HEK293 (cell line): ENCODE measurements around the gene THSD4.

Experiments
- CTCF ChIA-PET: fragments of 350-600 bp; formaldehyde crosslinking; extraction: SDS; loops from one replicate; lab custom pipeline; 2021; ENCODE audit warnings: antibody characterized with exemption; lab: Yijun Ruan, JAX
- POLR2A ChIA-PET: fragments of 300-600 bp; formaldehyde crosslinking; extraction: SDS; loops from one replicate; lab custom pipeline; 2020; ENCODE audit warnings: antibody characterized with exemption, inconsistent platforms; lab: Yijun Ruan, JAX
- H3K27ac ChIP-seq: fragments of 200-500 bp; sonication (Bioruptor generic); 2 replicates; pipeline ENCODE4 v1.5.1; 2014; ENCODE audit warnings: low read depth, low read length, control low read depth, inconsistent platforms; ENCODE audit errors: extremely low read depth
- H3K36me3 ChIP-seq, 2 experiments: fragments of 200-500 bp in 1 of 2; sonication (Bioruptor generic) in 1 of 2; 1 replicate in 1 of 2; 2 replicates in 1 of 2; pipeline ENCODE4 v1.5.1; 2014 to 2017; ENCODE audit warnings: inconsistent platforms in 2 of 2, low read length in 2 of 2; ENCODE audit not compliant: control insufficient read depth in 2 of 2, insufficient read depth in 1 of 2
- H3K4me1 ChIP-seq: fragments of 200-500 bp; sonication (Bioruptor generic); 2 replicates; pipeline ENCODE4 v1.5.1; 2014; ENCODE audit warnings: mild to moderate bottlenecking, low read length, inconsistent platforms; ENCODE audit not compliant: control insufficient read depth, insufficient read depth
- H3K4me3 ChIP-seq: 2 replicates; pipeline ENCODE4 v1.5.1; 2011; ENCODE audit warnings: low read depth, mild to moderate bottlenecking, control low read depth, low read length, moderate library complexity
- H3K9me3 ChIP-seq: fragments of 200-500 bp; sonication (Bioruptor generic); 2 replicates; pipeline ENCODE4 v1.5.1; 2014; ENCODE audit warnings: low read depth, low read length, inconsistent platforms; ENCODE audit not compliant: control insufficient read depth, insufficient read depth
- ATF2 ChIP-seq: fragments of 450-650 bp; formaldehyde crosslinking; IDR thresholded peaks from 2 replicates; pipeline ENCODE4 v1.5.1; 2016; ENCODE audit warnings: missing biosample characterization, missing genetic modification characterization, low read depth
- BCL11B ChIP-seq: fragments of 450-650 bp; formaldehyde crosslinking; IDR thresholded peaks from 2 replicates; pipeline ENCODE4 v1.5.1; 2016; ENCODE audit warnings: low read depth, missing biosample characterization, missing genetic modification characterization
- GLI4 ChIP-seq: fragments of 450-650 bp; formaldehyde crosslinking; IDR thresholded peaks from 2 replicates; pipeline ENCODE4 v1.5.1; 2016; ENCODE audit warnings: missing biosample characterization, missing genetic modification characterization
- HOXD13 ChIP-seq: sonication (generic); formaldehyde crosslinking; IDR thresholded peaks from 2 replicates; pipeline ENCODE4 v1.8.0; 2022; ENCODE audit warnings: missing genetic modification reagents, borderline replicate concordance
- ZFP37 ChIP-seq: fragments of 450-650 bp; formaldehyde crosslinking; IDR thresholded peaks from 2 replicates; pipeline ENCODE4 v1.5.1; 2016; ENCODE audit warnings: missing biosample characterization, missing genetic modification characterization
- ZNF114 ChIP-seq: fragments of 450-650 bp; formaldehyde crosslinking; IDR thresholded peaks from 2 replicates; pipeline ENCODE4 v1.5.0; 2017; ENCODE audit warnings: missing biosample characterization, missing genetic modification characterization
- ZNF140 ChIP-seq: fragments of 450-650 bp; formaldehyde crosslinking; IDR thresholded peaks from 2 replicates; pipeline ENCODE4 v1.5.1; 2016; ENCODE audit warnings: missing biosample characterization, missing genetic modification characterization
- ZNF223 ChIP-seq: fragments of 450-650 bp; formaldehyde crosslinking; IDR thresholded peaks from 2 replicates; pipeline ENCODE4 v1.5.1; 2016; ENCODE audit warnings: missing biosample characterization, missing genetic modification characterization
- ZNF23 ChIP-seq: fragments of 450-650 bp; formaldehyde crosslinking; IDR thresholded peaks from 2 replicates; pipeline ENCODE4 v1.5.1; 2016; ENCODE audit warnings: missing biosample characterization, missing genetic modification characterization, borderline replicate concordance
- ZNF558 ChIP-seq: fragments of 450-650 bp; formaldehyde crosslinking; IDR thresholded peaks from 2 replicates; pipeline ENCODE4 v1.5.1; 2016; ENCODE audit warnings: missing biosample characterization, missing genetic modification characterization
- ZNF621 ChIP-seq: fragments of 450-650 bp; formaldehyde crosslinking; IDR thresholded peaks from 2 replicates; pipeline ENCODE4 v1.5.1; 2017; ENCODE audit warnings: missing biosample characterization, missing genetic modification characterization
- ZNF658 ChIP-seq: fragments of 450-650 bp; formaldehyde crosslinking; IDR thresholded peaks from 2 replicates; pipeline ENCODE4; 2016; ENCODE audit warnings: missing biosample characterization, missing genetic modification characterization
- ZNF664 ChIP-seq: fragments of 450-650 bp; formaldehyde crosslinking; IDR thresholded peaks from 2 replicates; pipeline ENCODE4 v1.5.1; 2016; ENCODE audit warnings: missing biosample characterization, missing genetic modification characterization
- ZNF76 ChIP-seq: fragments of 450-650 bp; formaldehyde crosslinking; IDR thresholded peaks from 2 replicates; pipeline ENCODE4; 2016; ENCODE audit warnings: low read depth, missing biosample characterization, missing genetic modification characterization, borderline replicate concordance
- ZNF777 ChIP-seq: fragments of 450-650 bp; formaldehyde crosslinking; IDR thresholded peaks from 2 replicates; pipeline ENCODE4 v1.5.1; 2017; ENCODE audit warnings: missing biosample characterization, missing genetic modification characterization, borderline replicate concordance
- TF ChIP-seq, protein P1 (sequence below): fragments of 450-650 bp; formaldehyde crosslinking; IDR thresholded peaks from 2 replicates; pipeline ENCODE4 v1.5.1; 2017; ENCODE audit warnings: missing biosample characterization, mild to moderate bottlenecking, missing genetic modification characterization, moderate library complexity
- TF ChIP-seq, protein P2 (sequence below): fragments of 450-650 bp; formaldehyde crosslinking; IDR thresholded peaks from 2 replicates; pipeline ENCODE4 v1.5.1; 2016; ENCODE audit warnings: missing biosample characterization, missing genetic modification characterization
- TF ChIP-seq, protein P3 (sequence below): fragments of 450-650 bp; formaldehyde crosslinking; IDR thresholded peaks from 2 replicates; pipeline ENCODE4 v1.5.1; 2016; ENCODE audit warnings: missing biosample characterization, missing genetic modification characterization
- TF ChIP-seq, protein P4 (sequence below): fragments of 450-650 bp; formaldehyde crosslinking; IDR thresholded peaks from 2 replicates; pipeline ENCODE4 v1.5.1; 2016; ENCODE audit warnings: missing biosample characterization, missing genetic modification characterization

THSD4 gene

GRCh38 chr15:71282076-71282475 lies 166.8 kb downstream of the THSD4 start:
- Histone ChIP-seq H3K9me3 (no peaks in the 10 kb centered on the region), H3K36me3 (no peaks in the 10 kb centered on the region), H3K27ac (no peak overlapping the region), H3K4me1 (peaks cover 24% of the 10 kb centered on the region), H3K4me3 (no peak overlapping the region)
- ChIA-PET CTCF (interaction anchor here (0.7 to 1.1 kb wide), 2 partner anchors 42 to 290 kb away, joined by 3 to 4 read pairs; no protein-coding TSS in a partner anchor), POLR2A (interaction anchor here (0.5 kb wide), 1 partner anchor 64 kb away, joined by 3 read pairs; no protein-coding TSS in a partner anchor)
- TF ChIP-seq ZNF140 (no peak), ZNF664 (tag by site-specific recombination) (peak; percentile 30; the same call in 1 of the 2 replicates)

DNA sequence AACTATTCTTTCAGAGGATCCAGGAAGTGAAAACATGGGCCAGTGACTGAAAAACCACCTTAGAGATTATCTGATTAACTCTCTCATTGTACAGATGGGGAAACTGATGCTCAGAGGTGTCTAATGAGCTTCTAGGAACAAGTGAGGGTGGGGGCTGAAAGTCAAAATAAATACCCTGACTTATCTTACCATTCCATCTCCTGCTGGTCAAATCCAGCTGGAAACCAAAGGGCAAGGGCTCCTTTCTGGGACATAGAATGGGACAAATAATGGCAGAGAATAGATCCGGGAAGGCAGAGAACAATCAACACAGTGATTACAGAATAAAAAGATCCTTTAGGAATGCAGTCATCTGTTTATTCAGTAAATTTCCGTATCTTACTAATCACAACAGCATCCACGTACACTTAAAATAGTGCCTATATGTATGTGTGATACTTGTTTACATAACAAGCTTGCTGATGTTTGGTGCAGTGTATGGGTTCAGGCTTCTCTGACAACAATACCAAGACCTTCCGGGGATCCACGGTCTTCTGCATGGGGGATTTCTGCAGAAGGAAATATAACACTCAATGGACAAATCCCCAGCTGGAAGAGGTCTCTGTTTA lies 173.2 kb downstream of the THSD4 start:
- ChIA-PET CTCF (interaction anchor here (0.6 to 1.0 kb wide), 2 partner anchors 123 to 566 kb away, joined by 3 to 4 read pairs; no protein-coding TSS in a partner anchor), POLR2A (no interaction called here)
- no peaks in the 10 kb centered on the region for H3K36me3 ChIP-seq
- peaks cover 2% of the 10 kb centered on the region; the same call in 1 of the 2 replicates for H3K4me1 ChIP-seq
- no peak for TF ChIP-seq ZFP37 (tag by site-specific recombination)
- TF ChIP-seq ZNF558 (tag by site-specific recombination), result no peak
- TF ChIP-seq ATF2 (tag by site-specific recombination), result no peak
- no peak for TF ChIP-seq ZNF777 (tag by site-specific recombination)
- no peak for TF ChIP-seq ZNF223 (tag by site-specific recombination)
- TF ChIP-seq HOXD13 (CRISPR knock-in tag), result no peak
- TF ChIP-seq ZNF621, result no peak
- no peak for TF ChIP-seq ZNF23 (tag by site-specific recombination)
- no peak for TF ChIP-seq ZNF658 (tag by site-specific recombination)
- TF ChIP-seq ZNF114 (tag by site-specific recombination), result no peak
- TF ChIP-seq, protein P1, sequence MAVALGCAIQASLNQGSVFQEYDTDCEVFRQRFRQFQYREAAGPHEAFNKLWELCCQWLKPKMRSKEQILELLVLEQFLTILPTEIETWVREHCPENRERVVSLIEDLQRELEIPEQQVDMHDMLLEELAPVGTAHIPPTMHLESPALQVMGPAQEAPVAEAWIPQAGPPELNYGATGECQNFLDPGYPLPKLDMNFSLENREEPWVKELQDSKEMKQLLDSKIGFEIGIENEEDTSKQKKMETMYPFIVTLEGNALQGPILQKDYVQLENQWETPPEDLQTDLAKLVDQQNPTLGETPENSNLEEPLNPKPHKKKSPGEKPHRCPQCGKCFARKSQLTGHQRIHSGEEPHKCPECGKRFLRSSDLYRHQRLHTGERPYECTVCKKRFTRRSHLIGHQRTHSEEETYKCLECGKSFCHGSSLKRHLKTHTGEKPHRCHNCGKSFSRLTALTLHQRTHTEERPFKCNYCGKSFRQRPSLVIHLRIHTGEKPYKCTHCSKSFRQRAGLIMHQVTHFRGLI (tag by site-specific recombination), result no peak
- TF ChIP-seq, protein P2, sequence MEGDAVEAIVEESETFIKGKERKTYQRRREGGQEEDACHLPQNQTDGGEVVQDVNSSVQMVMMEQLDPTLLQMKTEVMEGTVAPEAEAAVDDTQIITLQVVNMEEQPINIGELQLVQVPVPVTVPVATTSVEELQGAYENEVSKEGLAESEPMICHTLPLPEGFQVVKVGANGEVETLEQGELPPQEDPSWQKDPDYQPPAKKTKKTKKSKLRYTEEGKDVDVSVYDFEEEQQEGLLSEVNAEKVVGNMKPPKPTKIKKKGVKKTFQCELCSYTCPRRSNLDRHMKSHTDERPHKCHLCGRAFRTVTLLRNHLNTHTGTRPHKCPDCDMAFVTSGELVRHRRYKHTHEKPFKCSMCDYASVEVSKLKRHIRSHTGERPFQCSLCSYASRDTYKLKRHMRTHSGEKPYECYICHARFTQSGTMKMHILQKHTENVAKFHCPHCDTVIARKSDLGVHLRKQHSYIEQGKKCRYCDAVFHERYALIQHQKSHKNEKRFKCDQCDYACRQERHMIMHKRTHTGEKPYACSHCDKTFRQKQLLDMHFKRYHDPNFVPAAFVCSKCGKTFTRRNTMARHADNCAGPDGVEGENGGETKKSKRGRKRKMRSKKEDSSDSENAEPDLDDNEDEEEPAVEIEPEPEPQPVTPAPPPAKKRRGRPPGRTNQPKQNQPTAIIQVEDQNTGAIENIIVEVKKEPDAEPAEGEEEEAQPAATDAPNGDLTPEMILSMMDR (tag by site-specific recombination), result no peak
- no peak for TF ChIP-seq BCL11B (tag by site-specific recombination)
- TF ChIP-seq, protein P3, sequence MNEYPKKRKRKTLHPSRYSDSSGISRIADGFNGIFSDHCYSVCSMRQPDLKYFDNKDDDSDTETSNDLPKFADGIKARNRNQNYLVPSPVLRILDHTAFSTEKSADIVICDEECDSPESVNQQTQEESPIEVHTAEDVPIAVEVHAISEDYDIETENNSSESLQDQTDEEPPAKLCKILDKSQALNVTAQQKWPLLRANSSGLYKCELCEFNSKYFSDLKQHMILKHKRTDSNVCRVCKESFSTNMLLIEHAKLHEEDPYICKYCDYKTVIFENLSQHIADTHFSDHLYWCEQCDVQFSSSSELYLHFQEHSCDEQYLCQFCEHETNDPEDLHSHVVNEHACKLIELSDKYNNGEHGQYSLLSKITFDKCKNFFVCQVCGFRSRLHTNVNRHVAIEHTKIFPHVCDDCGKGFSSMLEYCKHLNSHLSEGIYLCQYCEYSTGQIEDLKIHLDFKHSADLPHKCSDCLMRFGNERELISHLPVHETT (tag by site-specific recombination), result no peak
- TF ChIP-seq, protein P4, sequence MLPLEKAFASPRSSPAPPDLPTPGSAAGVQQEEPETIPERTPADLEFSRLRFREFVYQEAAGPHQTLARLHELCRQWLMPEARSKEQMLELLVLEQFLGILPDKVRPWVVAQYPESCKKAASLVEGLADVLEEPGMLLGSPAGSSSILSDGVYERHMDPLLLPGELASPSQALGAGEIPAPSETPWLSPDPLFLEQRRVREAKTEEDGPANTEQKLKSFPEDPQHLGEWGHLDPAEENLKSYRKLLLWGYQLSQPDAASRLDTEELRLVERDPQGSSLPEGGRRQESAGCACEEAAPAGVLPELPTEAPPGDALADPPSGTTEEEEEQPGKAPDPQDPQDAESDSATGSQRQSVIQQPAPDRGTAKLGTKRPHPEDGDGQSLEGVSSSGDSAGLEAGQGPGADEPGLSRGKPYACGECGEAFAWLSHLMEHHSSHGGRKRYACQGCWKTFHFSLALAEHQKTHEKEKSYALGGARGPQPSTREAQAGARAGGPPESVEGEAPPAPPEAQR (tag by site-specific recombination), result no peak
- no peak for TF ChIP-seq GLI4 (tag by site-specific recombination)
- TF ChIP-seq ZNF76 (tag by site-specific recombination), result no peak
- no peaks in the 10 kb centered on the region; the same call in 1 of the 2 replicates for H3K9me3 ChIP-seq
- H3K4me3 ChIP-seq, result no peak overlapping the region
- H3K27ac ChIP-seq, result no peak overlapping the region
